Natural killer cell (primary cell): ENCODE data around the gene TNS3. TPM values are rescaled to one million over a fixed set of nuclear protein-coding genes. Genes with fewer than 3 reads are reported as not detected.

Experiments
- ATAC-seq, 3 donors: fragments of 150-1000 bp in 2 of 3; fragments of 200-7000 bp in 1 of 3; cut with Tn5 transposase; 1 replicate in 1 of 3; 2 replicates in 2 of 3; pipeline ENCODE4 v1.10.0; 2021; ENCODE audit warnings: mild to moderate bottlenecking in 2 of 3, moderate library complexity in 2 of 3
- DNase-seq, 2 donors: peaks; one replicate each; pipeline versions ENCODE4 v3.0.0 to v3.0.0-alpha.2; 2013 to 2021; ENCODE audit warnings: mixed read lengths in 1 of 2
- H3K27ac ChIP-seq: one replicate; pipeline ENCODE4 v1.5.1; 2013; ENCODE audit warnings: mild to moderate bottlenecking, low read length
- H3K27me3 ChIP-seq: one replicate; pipeline ENCODE4 v1.6.1; 2013; ENCODE audit warnings: low read length; ENCODE audit not compliant: control insufficient read depth, insufficient read depth
- H3K36me3 ChIP-seq: one replicate; pipeline ENCODE4 v1.6.1; 2013; ENCODE audit warnings: low read length; ENCODE audit not compliant: control insufficient read depth, insufficient read depth
- H3K4me1 ChIP-seq: one replicate; pipeline ENCODE4 v1.6.1; 2013; ENCODE audit warnings: low read length; ENCODE audit not compliant: control insufficient read depth, insufficient read depth
- H3K4me3 ChIP-seq: one replicate; pipeline ENCODE4 v1.5.1; 2013; ENCODE audit warnings: low read length
- H3K9me3 ChIP-seq: one replicate; pipeline ENCODE4 v1.6.1; 2013; ENCODE audit warnings: low read length; ENCODE audit not compliant: control insufficient read depth, insufficient read depth
- H3K27ac Mint-ChIP-seq, 2 donors: one replicate each; pipeline ENCODE4 v1.8.0; 2022; ENCODE audit warnings: mild to moderate bottlenecking in 2 of 2, mixed read lengths in 2 of 2, moderate library complexity in 1 of 2
- H3K27me3 Mint-ChIP-seq, 2 donors: one replicate each; pipeline ENCODE4 v1.8.0; 2022; ENCODE audit warnings: low read depth in 2 of 2, mixed read lengths in 2 of 2
- H3K36me3 Mint-ChIP-seq: one replicate; pipeline ENCODE4 v1.8.0; 2022; ENCODE audit warnings: mixed read lengths
- H3K4me1 Mint-ChIP-seq, 2 donors: one replicate each; pipeline ENCODE4 v1.8.0; 2022; ENCODE audit warnings: mixed read lengths in 2 of 2
- H3K4me3 Mint-ChIP-seq: one replicate; pipeline ENCODE4 v1.8.0; 2022; ENCODE audit warnings: mild to moderate bottlenecking, moderate library complexity, mixed read lengths
- H3K9me3 Mint-ChIP-seq, 2 donors: one replicate each; pipeline ENCODE4 v1.8.0; 2022; ENCODE audit warnings: mixed read lengths in 2 of 2
- WGBS: methylation state at CpG from one replicate; pipeline ENCODE4 v1.1.7; 2013; ENCODE audit warnings: missing lambda C conversion rate; ENCODE audit not compliant: insufficient coverage; 5-methylcytosine and 5-hydroxymethylcytosine counted together
- intact Hi-C: fragments of 100-400 bp; cut with micrococcal nuclease; formaldehyde crosslinking; loops from one replicate; pipeline ENCODE4 v1.14.2; 2022
- total RNA-seq, 4 donors: library from RNA; stranded (reverse); fragments of 120-200 nt in 1 of 4; gene quantifications; one replicate each; pipeline versions ENCODE4 v1.2.3 to v1.2.4, GENCODE V29; 2013 to 2022
- TF ChIP-seq, protein P1 (sequence below): fragments of 200-600 bp; IDR thresholded peaks from one replicate; pipeline ENCODE4 v1.8.0; 2022; ENCODE audit warnings: antibody characterized with exemption

Gene TNS3
- total RNA-seq, 3 donors from 2014 or later (not counting 1 experiment from before 2014, with no cell fraction given): 1.6 to 3.5 (median 2.9) TPM

DNA sequence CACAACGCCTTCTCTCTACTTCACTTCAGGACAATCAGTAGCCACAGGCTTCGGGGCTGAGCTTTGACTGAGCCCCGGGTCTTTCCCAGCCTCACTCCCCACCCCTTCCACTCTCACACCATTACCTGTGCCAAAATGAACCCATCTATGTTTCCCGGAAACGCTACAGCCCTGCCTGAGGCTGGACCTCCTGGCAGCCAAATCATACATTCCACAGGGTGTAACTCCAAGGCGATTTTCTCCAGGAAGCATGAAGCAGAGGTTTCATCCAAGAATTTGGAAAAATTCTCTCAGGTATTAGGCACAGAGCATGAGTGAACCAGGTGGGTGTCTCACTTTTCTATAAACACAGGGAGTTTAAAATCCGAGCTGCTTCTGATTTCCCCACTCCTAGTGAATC lies 286.3 kb downstream of the TNS3 start:
- Histone ChIP-seq H3K27me3 (no peaks in the 10 kb centered on the region), H3K27ac (no peak overlapping the region), H3K4me3 (no peak overlapping the region), H3K36me3 (no peaks in the 10 kb centered on the region), H3K4me1 (no peaks in the 10 kb centered on the region), H3K9me3 (no peaks in the 10 kb centered on the region)
- DNase-seq: no peak
- Mint-ChIP-seq H3K27me3 (no peaks in the 10 kb centered on the region), H3K27ac (no peak overlapping the region), H3K4me3 (no peak overlapping the region), H3K36me3 (no peaks in the 10 kb centered on the region), H3K9me3 (no peaks in the 10 kb centered on the region), H3K4me1 (peaks cover 0 to 7% of the 10 kb centered on the region in 2 donors)
- TF ChIP-seq, protein P1, sequence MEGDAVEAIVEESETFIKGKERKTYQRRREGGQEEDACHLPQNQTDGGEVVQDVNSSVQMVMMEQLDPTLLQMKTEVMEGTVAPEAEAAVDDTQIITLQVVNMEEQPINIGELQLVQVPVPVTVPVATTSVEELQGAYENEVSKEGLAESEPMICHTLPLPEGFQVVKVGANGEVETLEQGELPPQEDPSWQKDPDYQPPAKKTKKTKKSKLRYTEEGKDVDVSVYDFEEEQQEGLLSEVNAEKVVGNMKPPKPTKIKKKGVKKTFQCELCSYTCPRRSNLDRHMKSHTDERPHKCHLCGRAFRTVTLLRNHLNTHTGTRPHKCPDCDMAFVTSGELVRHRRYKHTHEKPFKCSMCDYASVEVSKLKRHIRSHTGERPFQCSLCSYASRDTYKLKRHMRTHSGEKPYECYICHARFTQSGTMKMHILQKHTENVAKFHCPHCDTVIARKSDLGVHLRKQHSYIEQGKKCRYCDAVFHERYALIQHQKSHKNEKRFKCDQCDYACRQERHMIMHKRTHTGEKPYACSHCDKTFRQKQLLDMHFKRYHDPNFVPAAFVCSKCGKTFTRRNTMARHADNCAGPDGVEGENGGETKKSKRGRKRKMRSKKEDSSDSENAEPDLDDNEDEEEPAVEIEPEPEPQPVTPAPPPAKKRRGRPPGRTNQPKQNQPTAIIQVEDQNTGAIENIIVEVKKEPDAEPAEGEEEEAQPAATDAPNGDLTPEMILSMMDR: no peak
- intact Hi-C loops: no loop called here
- ATAC-seq: no peak
- 84% methylated on average over 7 of the region's 7 CpGs for WGBS

- TF ChIP-seq, protein P1: no peak
- Mint-ChIP-seq H3K27ac (no peak overlapping the region), H3K4me1 (peaks cover 0 to 7% of the 10 kb centered on the region in 2 donors), H3K36me3 (no peaks in the 10 kb centered on the region), H3K27me3 (no peaks in the 10 kb centered on the region), H3K4me3 (no peak overlapping the region), H3K9me3 (no peaks in the 10 kb centered on the region)
- no peaks in the 10 kb centered on the region for H3K27me3 ChIP-seq
- intact Hi-C loops: no loop called here
- ATAC-seq: no peak
- no peak overlapping the region for H3K4me3 ChIP-seq
- no peaks in the 10 kb centered on the region for H3K4me1 ChIP-seq
- WGBS: 86% methylated on average over 4 of the region's 4 CpGs
- no peaks in the 10 kb centered on the region for H3K36me3 ChIP-seq
- H3K9me3 ChIP-seq: no peaks in the 10 kb centered on the region
- no peak overlapping the region for H3K27ac ChIP-seq
- no peak for DNase-seq
These were observed 287.2 kb downstream of the TNS3 start for GRCh38 chr7:47294556-47295222.

GRCh38 chr7:47293884-47294555 lies 287.9 kb downstream of the TNS3 start:
- Histone ChIP-seq H3K4me3 (no peak overlapping the region), H3K27me3 (no peaks in the 10 kb centered on the region), H3K4me1 (no peaks in the 10 kb centered on the region), H3K9me3 (no peaks in the 10 kb centered on the region), H3K27ac (no peak overlapping the region), H3K36me3 (no peaks in the 10 kb centered on the region)
- Mint-ChIP-seq H3K27ac (no peak overlapping the region), H3K4me3 (no peak overlapping the region), H3K27me3 (no peaks in the 10 kb centered on the region), H3K36me3 (no peaks in the 10 kb centered on the region), H3K4me1 (peaks cover 0 to 7% of the 10 kb centered on the region in 2 donors), H3K9me3 (no peaks in the 10 kb centered on the region)
- ATAC-seq (no peak), DNase-seq (no peak)
- WGBS: 73% methylated on average over 6 of the region's 6 CpGs
- intact Hi-C loops: no loop called here
- TF ChIP-seq, protein P1: no peak
